C4-2B (cell line): ENCODE results near the gene HHIPL1.

Source experiments
- CTCF ChIP-seq: fragments of 450-650 bp; conservative IDR thresholded peaks from 2 replicates; pipeline ENCODE4 v1.5.1; 2017; ENCODE audit warnings: mild to moderate bottlenecking
- ZFX ChIP-seq: fragments of 450-650 bp; IDR thresholded peaks from 2 replicates; pipeline ENCODE4 v1.6.1; 2017

DNA sequence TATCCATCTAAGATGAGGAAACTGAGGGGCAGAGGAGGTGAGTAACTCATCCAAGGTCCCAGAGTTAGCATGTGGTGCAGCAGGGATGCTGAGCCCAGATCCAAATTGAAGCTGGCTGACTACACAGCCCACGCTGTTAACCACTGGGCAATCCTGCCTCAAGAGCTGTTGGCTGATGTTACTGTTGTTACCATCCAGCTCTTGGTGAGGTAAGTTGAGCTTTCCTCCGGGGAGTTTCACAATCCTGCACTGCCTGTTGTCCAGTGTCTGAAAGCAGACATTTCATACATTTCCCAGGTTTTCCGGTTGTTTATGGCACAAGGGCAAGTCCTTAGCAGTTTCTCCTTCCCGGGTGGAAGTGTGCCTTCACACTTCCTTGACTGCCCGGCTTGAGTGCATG, 53.7 kb downstream of the HHIPL1 start:
- TF ChIP-seq CTCF: no peak
- no peak for TF ChIP-seq ZFX
